SK-N-SH treated with all-trans-retinoic acid at 6 μM for 48 hours (cell line): ENCODE data around the gene PRKG1.

Source experiments
- ATAC-seq: fragments of 200-7000 bp; cut with Tn5 transposase; 3 replicates; pipeline ENCODE4 v1.9.1; 2020; ENCODE audit warnings: mild to moderate bottlenecking, moderate library complexity
- ARNTL ChIP-seq: fragments of 450-650 bp; formaldehyde crosslinking; IDR thresholded peaks from 2 replicates; pipeline ENCODE4 v1.5.0; 2020; ENCODE audit warnings: low read depth, mild to moderate bottlenecking, moderate library complexity, borderline replicate concordance
- BACH2 ChIP-seq: fragments of 250-450 bp; sonication (Bioruptor Pico); IDR thresholded peaks from 2 replicates; pipeline ENCODE4 v1.9.0; 2021; ENCODE audit warnings: mild to moderate bottlenecking, borderline replicate concordance
- CREB5 ChIP-seq: fragments of 250-450 bp; sonication (Bioruptor Pico); IDR thresholded peaks from 2 replicates; pipeline ENCODE4 v1.5.1; 2020; ENCODE audit warnings: low read depth, mild to moderate bottlenecking, moderate library complexity
- CSDC2 ChIP-seq: fragments of 250-450 bp; sonication (Bioruptor Pico); IDR thresholded peaks from 2 replicates; pipeline ENCODE4 v1.5.0; 2020; ENCODE audit warnings: mild to moderate bottlenecking, moderate library complexity
- CSRNP3 ChIP-seq: fragments of 250-450 bp; sonication (Bioruptor Pico); IDR thresholded peaks from 2 replicates; pipeline ENCODE4 v1.5.1; 2021; ENCODE audit warnings: mild to moderate bottlenecking, moderate library complexity
- ESRRG ChIP-seq: fragments of 250-450 bp; sonication (Bioruptor Pico); IDR thresholded peaks from 2 replicates; pipeline ENCODE4 v1.6.1; 2021; ENCODE audit warnings: mild to moderate bottlenecking
- GLIS3 ChIP-seq: fragments of 250-450 bp; sonication (Bioruptor Pico); IDR thresholded peaks from 2 replicates; pipeline ENCODE4 v1.5.0; 2020; ENCODE audit warnings: mild to moderate bottlenecking, moderate library complexity
- ISL1 ChIP-seq: fragments of 250-450 bp; sonication (Bioruptor Pico); IDR thresholded peaks from 2 replicates; pipeline ENCODE4 v2.1.2; 2022; ENCODE audit warnings: mild to moderate bottlenecking, moderate library complexity
- PATZ1 ChIP-seq: fragments of 250-450 bp; sonication (Bioruptor Pico); IDR thresholded peaks from 2 replicates; pipeline ENCODE4 v1.8.0; 2020; ENCODE audit warnings: mild to moderate bottlenecking, moderate library complexity, borderline replicate concordance
- POU6F1 ChIP-seq: fragments of 250-450 bp; sonication (Bioruptor Pico); IDR thresholded peaks from 2 replicates; pipeline ENCODE4 v1.8.0; 2021; ENCODE audit warnings: low read depth, mild to moderate bottlenecking, moderate library complexity, borderline replicate concordance
- RARB ChIP-seq: fragments of 250-450 bp; sonication (Bioruptor Pico); IDR thresholded peaks from 2 replicates; pipeline ENCODE4 v1.8.0; 2021; ENCODE audit warnings: mild to moderate bottlenecking, moderate library complexity
- SNAI2 ChIP-seq: fragments of 250-450 bp; sonication (Bioruptor Pico); IDR thresholded peaks from 2 replicates; pipeline ENCODE4 v1.5.0; 2020; ENCODE audit warnings: mild to moderate bottlenecking, moderate library complexity
- TCF4 ChIP-seq: fragments of 250-450 bp; sonication (Bioruptor Pico); IDR thresholded peaks from 2 replicates; pipeline ENCODE4 v1.8.0; 2021; ENCODE audit warnings: mild to moderate bottlenecking, moderate library complexity, borderline replicate concordance
- TOX ChIP-seq: fragments of 250-450 bp; sonication (Bioruptor Pico); IDR thresholded peaks from 2 replicates; pipeline ENCODE4 v1.8.0; 2021; ENCODE audit warnings: mild to moderate bottlenecking, moderate library complexity, borderline replicate concordance
- TSHZ2 ChIP-seq: fragments of 250-450 bp; sonication (Bioruptor Pico); IDR thresholded peaks from 2 replicates; pipeline ENCODE4 v1.5.0; 2020; ENCODE audit warnings: mild to moderate bottlenecking, moderate library complexity
- ZFP30 ChIP-seq: fragments of 450-650 bp; formaldehyde crosslinking; IDR thresholded peaks from 2 replicates; pipeline ENCODE4 v1.5.0; 2022; ENCODE audit warnings: mild to moderate bottlenecking, moderate library complexity
- ZNF565 ChIP-seq: fragments of 450-650 bp; formaldehyde crosslinking; conservative IDR thresholded peaks from 2 replicates; pipeline ENCODE4 v1.5.0; 2020; ENCODE audit warnings: low read depth, mild to moderate bottlenecking, moderate library complexity
- ZNF70 ChIP-seq: fragments of 450-650 bp; formaldehyde crosslinking; IDR thresholded peaks from 2 replicates; pipeline ENCODE4 v1.5.0; 2020; ENCODE audit warnings: mild to moderate bottlenecking, moderate library complexity
- ZNF8 ChIP-seq: fragments of 450-650 bp; formaldehyde crosslinking; IDR thresholded peaks from 2 replicates; pipeline ENCODE4 v1.5.0; 2020; ENCODE audit warnings: mild to moderate bottlenecking, moderate library complexity

Gene PRKG1

GRCh38 chr10:51077507-51077906 is 3.2 kb downstream of the PRKG1 start (continued):
- no peak for TF ChIP-seq POU6F1
- TF ChIP-seq TOX (CRISPR knock-in tag) = no peak
- TF ChIP-seq, all 23 proteins: peak for 0

- TF ChIP-seq ZFP30 (CRISPR knock-in tag) (no peak), ZNF8 (CRISPR knock-in tag) (no peak), ESRRG (CRISPR knock-in tag) (no peak), RARB (CRISPR knock-in tag) (no peak)
- ATAC-seq = no peak
Observed at GRCh38 chr10:51079331-51079730, 5.0 kb downstream of the PRKG1 start.

- ATAC-seq = no peak
Observed at GRCh38 chr10:51079766-51080165, 5.5 kb downstream of the PRKG1 start.

More at GRCh38 chr10:51079766-51080165, 5.5 kb downstream of the PRKG1 start:
- TF ChIP-seq GLIS3 (CRISPR knock-in tag) (no peak), ZNF565 (CRISPR knock-in tag) (no peak), TSHZ2 (CRISPR knock-in tag) (no peak), ISL1 (no peak), TCF4 (CRISPR knock-in tag) (no peak), ZNF70 (CRISPR knock-in tag) (no peak), TOX (CRISPR knock-in tag) (no peak), CREB5 (CRISPR knock-in tag) (no peak), BACH2 (CRISPR knock-in tag) (no peak), PATZ1 (CRISPR knock-in tag) (no peak), ZFP30 (CRISPR knock-in tag) (no peak), CSDC2 (no peak), CSRNP3 (CRISPR knock-in tag) (no peak), SNAI2 (CRISPR knock-in tag) (no peak), ZNF8 (CRISPR knock-in tag) (no peak), ARNTL (CRISPR knock-in tag) (no peak)
